Measurements from ENCODE around the gene PRKCQ. TPM values are rescaled to one million over a fixed set of nuclear protein-coding genes. Genes with fewer than 3 reads are reported as not detected.

The PRKCQ gene
- total RNA-seq, 1 donor, result not detected

GRCh38 chr10:6402960-6403359, 177.1 kb downstream of the PRKCQ start:
- TF ChIP-seq CTCF (IDR thresholded peaks at IDR 0.05; ENCODE audit: insufficient read depth, low read length), result no peak
- DNase-seq (ENCODE audit: low read depth), result no peak
- no peak overlapping the region for H3K4me3 ChIP-seq (ENCODE audit: low read depth, low read length)

GRCh38 chr10:6402349-6402709, 177.7 kb downstream of the PRKCQ start:
- H3K4me3 ChIP-seq (ENCODE audit: low read depth, low read length), result no peak overlapping the region
- DNase-seq (ENCODE audit: low read depth), result no peak
- no peak for TF ChIP-seq CTCF (IDR thresholded peaks at IDR 0.05; ENCODE audit: insufficient read depth, low read length)

GRCh38 chr10:6401558-6402348, 178.3 kb downstream of the PRKCQ start:
- peak; percentile 93 for DNase-seq (ENCODE audit: low read depth)

GRCh38 chr10:6400821-6401465, 179.1 kb downstream of the PRKCQ start:
- H3K4me3 ChIP-seq (ENCODE audit: low read depth, low read length), result no peak overlapping the region
- DNase-seq (ENCODE audit: low read depth), result no peak
- no peak for TF ChIP-seq CTCF (IDR thresholded peaks at IDR 0.05; ENCODE audit: insufficient read depth, low read length)

More at GRCh38 chr10:6401558-6402348, 178.3 kb downstream of the PRKCQ start:
- peak; percentile 75 for TF ChIP-seq CTCF (IDR thresholded peaks at IDR 0.05; ENCODE audit: insufficient read depth, low read length)
- H3K4me3 ChIP-seq (ENCODE audit: low read depth, low read length), result peak overlapping the region; percentile 46

- TF ChIP-seq CTCF (IDR thresholded peaks at IDR 0.05; ENCODE audit: insufficient read depth, low read length), result no peak
- no peak for DNase-seq (ENCODE audit: low read depth)
- H3K4me3 ChIP-seq (ENCODE audit: low read depth, low read length), result no peak overlapping the region
Measured at GRCh38 chr10:6400331-6400730, 179.7 kb downstream of the PRKCQ start.

- DNase-seq (ENCODE audit: low read depth), result no peak
- no peak overlapping the region for H3K4me3 ChIP-seq (ENCODE audit: low read depth, low read length)
- no peak for TF ChIP-seq CTCF (IDR thresholded peaks at IDR 0.05; ENCODE audit: insufficient read depth, low read length)
Measured at GRCh38 chr10:6399879-6400278, 180.2 kb downstream of the PRKCQ start.

Data from fibroblast of the aortic adventitia (primary cell).